HEK293 (cell line): ENCODE results near the gene PRR19.
A peak's percentile ranks its signal among the peaks of the same experiment; 100 is the strongest.

Source experiments
- BCL11B ChIP-seq: fragments of 450-650 bp; formaldehyde crosslinking; IDR thresholded peaks from 2 replicates; pipeline ENCODE4 v1.5.1; 2016; ENCODE audit warnings: low read depth, missing biosample characterization, missing genetic modification characterization
- EGR2 ChIP-seq: fragments of 450-650 bp; formaldehyde crosslinking; IDR thresholded peaks from 2 replicates; pipeline ENCODE4 v1.5.1; 2016; ENCODE audit warnings: low read depth, missing biosample characterization, missing genetic modification characterization
- MEIS1 ChIP-seq: sonication (generic); formaldehyde crosslinking; IDR thresholded peaks from 2 replicates; pipeline ENCODE4 v1.8.1; 2022; ENCODE audit warnings: missing genetic modification reagents, mild to moderate bottlenecking, borderline replicate concordance
- YY1 ChIP-seq: fragments of 450-650 bp; formaldehyde crosslinking; IDR thresholded peaks from 2 replicates; pipeline ENCODE4 v1.5.1; 2018; ENCODE audit warnings: missing biosample characterization, missing genetic modification characterization
- ZNF121 ChIP-seq: fragments of 450-650 bp; formaldehyde crosslinking; IDR thresholded peaks from 2 replicates; pipeline ENCODE4 v1.5.1; 2016; ENCODE audit warnings: missing biosample characterization, missing genetic modification characterization
- ZNF132 ChIP-seq: fragments of 450-650 bp; formaldehyde crosslinking; IDR thresholded peaks from 2 replicates; pipeline ENCODE4 v1.5.1; 2017; ENCODE audit warnings: missing biosample characterization, missing genetic modification characterization, borderline replicate concordance
- ZNF202 ChIP-seq: fragments of 450-650 bp; formaldehyde crosslinking; IDR thresholded peaks from 2 replicates; pipeline ENCODE4 v1.5.1; 2016; ENCODE audit warnings: missing biosample characterization, missing genetic modification characterization, borderline replicate concordance
- ZNF211 ChIP-seq: fragments of 450-650 bp; formaldehyde crosslinking; IDR thresholded peaks from 2 replicates; pipeline ENCODE4 v1.5.1; 2016; ENCODE audit warnings: low read depth, missing biosample characterization, missing genetic modification characterization
- ZNF341 ChIP-seq: fragments of 450-650 bp; formaldehyde crosslinking; IDR thresholded peaks from 2 replicates; pipeline ENCODE4; 2016; ENCODE audit warnings: low read depth, missing biosample characterization, missing genetic modification characterization
- ZNF394 ChIP-seq: fragments of 450-650 bp; formaldehyde crosslinking; IDR thresholded peaks from 2 replicates; pipeline ENCODE4 v1.5.1; 2016; ENCODE audit warnings: missing biosample characterization, missing genetic modification characterization, mild to moderate bottlenecking, moderate library complexity, borderline replicate concordance
- ZNF426 ChIP-seq: fragments of 450-650 bp; formaldehyde crosslinking; IDR thresholded peaks from 2 replicates; pipeline ENCODE4 v1.5.1; 2017; ENCODE audit warnings: missing biosample characterization, missing genetic modification characterization, mild to moderate bottlenecking, inconsistent platforms, moderate library complexity
- ZNF514 ChIP-seq: fragments of 450-650 bp; formaldehyde crosslinking; IDR thresholded peaks from 2 replicates; pipeline ENCODE4 v1.5.1; 2016; ENCODE audit warnings: missing biosample characterization, missing genetic modification characterization
- ZNF621 ChIP-seq: fragments of 450-650 bp; formaldehyde crosslinking; IDR thresholded peaks from 2 replicates; pipeline ENCODE4 v1.5.1; 2017; ENCODE audit warnings: missing biosample characterization, missing genetic modification characterization
- ZNF747 ChIP-seq: fragments of 450-650 bp; formaldehyde crosslinking; IDR thresholded peaks from 2 replicates; pipeline ENCODE4 v1.5.1; 2016; ENCODE audit warnings: missing biosample characterization, missing genetic modification characterization
- ZNF768 ChIP-seq: fragments of 450-650 bp; formaldehyde crosslinking; IDR thresholded peaks from 2 replicates; pipeline ENCODE4 v1.5.1; 2018; ENCODE audit warnings: missing biosample characterization, mild to moderate bottlenecking, missing genetic modification characterization
- ZNF791 ChIP-seq: fragments of 450-650 bp; formaldehyde crosslinking; IDR thresholded peaks from 2 replicates; pipeline ENCODE4 v1.5.1; 2016; ENCODE audit warnings: missing biosample characterization, missing genetic modification characterization
- TF ChIP-seq, protein P1 (sequence below): fragments of 450-650 bp; formaldehyde crosslinking; IDR thresholded peaks from 2 replicates; pipeline ENCODE4 v1.5.0; 2017; ENCODE audit warnings: missing biosample characterization, missing genetic modification characterization, borderline replicate concordance
- TF ChIP-seq, protein P2 (sequence below): fragments of 450-650 bp; IDR thresholded peaks from 2 replicates; pipeline ENCODE4 v1.5.1; 2018; ENCODE audit warnings: missing biosample characterization, mild to moderate bottlenecking, missing genetic modification characterization
- TF ChIP-seq, protein P3 (sequence below): fragments of 450-650 bp; formaldehyde crosslinking; conservative IDR thresholded peaks from 2 replicates; pipeline ENCODE4 v1.5.1; 2016; ENCODE audit warnings: low read depth, missing biosample characterization, missing genetic modification characterization
- TF ChIP-seq, protein P4 (sequence below): fragments of 450-650 bp; formaldehyde crosslinking; IDR thresholded peaks from 2 replicates; pipeline ENCODE4 v1.5.1; 2016; ENCODE audit warnings: missing biosample characterization, missing genetic modification characterization
- TF ChIP-seq, protein P5 (sequence below): fragments of 450-650 bp; formaldehyde crosslinking; IDR thresholded peaks from 2 replicates; pipeline ENCODE4 v1.5.1; 2017; ENCODE audit warnings: missing biosample characterization, missing genetic modification characterization
- TF ChIP-seq, protein P6 (sequence below): fragments of 450-650 bp; formaldehyde crosslinking; IDR thresholded peaks from 2 replicates; pipeline ENCODE4 v1.5.1; 2016; ENCODE audit warnings: missing biosample characterization, missing genetic modification characterization, low read depth
- TF ChIP-seq, protein P7 (sequence below): fragments of 450-650 bp; formaldehyde crosslinking; IDR thresholded peaks from 2 replicates; pipeline ENCODE4 v1.5.1; 2016; ENCODE audit warnings: missing biosample characterization, missing genetic modification characterization

The PRR19 gene

DNA sequence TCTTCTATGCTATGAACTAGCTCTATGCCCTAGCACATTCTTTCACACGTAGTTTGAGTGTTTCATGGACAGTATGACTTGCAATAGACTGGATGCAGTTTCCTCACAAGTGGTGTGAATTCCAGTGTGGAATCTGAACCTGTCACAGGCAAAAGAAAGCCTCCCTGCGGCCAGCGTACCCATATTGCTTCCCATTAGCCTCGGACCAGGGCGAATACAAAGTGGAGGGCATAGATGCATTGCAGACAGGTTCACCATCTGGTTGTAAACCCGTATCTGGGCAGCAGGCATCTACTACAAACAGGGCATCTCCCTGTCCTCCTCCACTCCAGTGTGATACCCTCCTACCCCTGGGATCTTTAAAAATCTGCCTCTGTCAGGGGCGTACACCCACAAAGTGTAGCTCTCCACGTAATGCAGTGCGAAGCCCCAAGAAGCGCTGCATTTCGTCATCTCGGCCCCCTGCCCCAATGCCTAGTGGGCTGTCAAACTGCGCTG lies 34.2 kb upstream of the PRR19 start (continued):
- TF ChIP-seq ZNF768 (no peak), ZNF341 (tag by site-specific recombination) (no peak), ZNF202 (tag by site-specific recombination) (no peak), YY1 (tag by site-specific recombination) (no peak), ZNF132 (tag by site-specific recombination) (no peak), BCL11B (tag by site-specific recombination) (no peak; the same call in 1 of the 2 replicates), ZNF621 (tag by site-specific recombination) (no peak), ZNF514 (tag by site-specific recombination) (no peak), ZNF426 (tag by site-specific recombination) (no peak), ZNF121 (tag by site-specific recombination) (0 out of 2 replicates have a peak, but pooled peaks have one; percentile 58), MEIS1 (CRISPR knock-in tag) (no peak), ZNF747 (tag by site-specific recombination) (no peak), EGR2 (tag by site-specific recombination) (peak; percentile 71), ZNF791 (0 out of 2 replicates have a peak, but pooled peaks have one; percentile 24), ZNF211 (tag by site-specific recombination) (no peak), ZNF394 (tag by site-specific recombination) (no peak)
- TF ChIP-seq, protein P1, sequence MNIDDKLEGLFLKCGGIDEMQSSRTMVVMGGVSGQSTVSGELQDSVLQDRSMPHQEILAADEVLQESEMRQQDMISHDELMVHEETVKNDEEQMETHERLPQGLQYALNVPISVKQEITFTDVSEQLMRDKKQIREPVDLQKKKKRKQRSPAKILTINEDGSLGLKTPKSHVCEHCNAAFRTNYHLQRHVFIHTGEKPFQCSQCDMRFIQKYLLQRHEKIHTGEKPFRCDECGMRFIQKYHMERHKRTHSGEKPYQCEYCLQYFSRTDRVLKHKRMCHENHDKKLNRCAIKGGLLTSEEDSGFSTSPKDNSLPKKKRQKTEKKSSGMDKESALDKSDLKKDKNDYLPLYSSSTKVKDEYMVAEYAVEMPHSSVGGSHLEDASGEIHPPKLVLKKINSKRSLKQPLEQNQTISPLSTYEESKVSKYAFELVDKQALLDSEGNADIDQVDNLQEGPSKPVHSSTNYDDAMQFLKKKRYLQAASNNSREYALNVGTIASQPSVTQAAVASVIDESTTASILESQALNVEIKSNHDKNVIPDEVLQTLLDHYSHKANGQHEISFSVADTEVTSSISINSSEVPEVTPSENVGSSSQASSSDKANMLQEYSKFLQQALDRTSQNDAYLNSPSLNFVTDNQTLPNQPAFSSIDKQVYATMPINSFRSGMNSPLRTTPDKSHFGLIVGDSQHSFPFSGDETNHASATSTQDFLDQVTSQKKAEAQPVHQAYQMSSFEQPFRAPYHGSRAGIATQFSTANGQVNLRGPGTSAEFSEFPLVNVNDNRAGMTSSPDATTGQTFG: no peak
- TF ChIP-seq, protein P2, sequence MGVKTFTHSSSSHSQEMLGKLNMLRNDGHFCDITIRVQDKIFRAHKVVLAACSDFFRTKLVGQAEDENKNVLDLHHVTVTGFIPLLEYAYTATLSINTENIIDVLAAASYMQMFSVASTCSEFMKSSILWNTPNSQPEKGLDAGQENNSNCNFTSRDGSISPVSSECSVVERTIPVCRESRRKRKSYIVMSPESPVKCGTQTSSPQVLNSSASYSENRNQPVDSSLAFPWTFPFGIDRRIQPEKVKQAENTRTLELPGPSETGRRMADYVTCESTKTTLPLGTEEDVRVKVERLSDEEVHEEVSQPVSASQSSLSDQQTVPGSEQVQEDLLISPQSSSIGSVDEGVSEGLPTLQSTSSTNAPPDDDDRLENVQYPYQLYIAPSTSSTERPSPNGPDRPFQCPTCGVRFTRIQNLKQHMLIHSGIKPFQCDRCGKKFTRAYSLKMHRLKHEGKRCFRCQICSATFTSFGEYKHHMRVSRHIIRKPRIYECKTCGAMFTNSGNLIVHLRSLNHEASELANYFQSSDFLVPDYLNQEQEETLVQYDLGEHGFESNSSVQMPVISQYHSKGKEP: no peak
- TF ChIP-seq, protein P3, sequence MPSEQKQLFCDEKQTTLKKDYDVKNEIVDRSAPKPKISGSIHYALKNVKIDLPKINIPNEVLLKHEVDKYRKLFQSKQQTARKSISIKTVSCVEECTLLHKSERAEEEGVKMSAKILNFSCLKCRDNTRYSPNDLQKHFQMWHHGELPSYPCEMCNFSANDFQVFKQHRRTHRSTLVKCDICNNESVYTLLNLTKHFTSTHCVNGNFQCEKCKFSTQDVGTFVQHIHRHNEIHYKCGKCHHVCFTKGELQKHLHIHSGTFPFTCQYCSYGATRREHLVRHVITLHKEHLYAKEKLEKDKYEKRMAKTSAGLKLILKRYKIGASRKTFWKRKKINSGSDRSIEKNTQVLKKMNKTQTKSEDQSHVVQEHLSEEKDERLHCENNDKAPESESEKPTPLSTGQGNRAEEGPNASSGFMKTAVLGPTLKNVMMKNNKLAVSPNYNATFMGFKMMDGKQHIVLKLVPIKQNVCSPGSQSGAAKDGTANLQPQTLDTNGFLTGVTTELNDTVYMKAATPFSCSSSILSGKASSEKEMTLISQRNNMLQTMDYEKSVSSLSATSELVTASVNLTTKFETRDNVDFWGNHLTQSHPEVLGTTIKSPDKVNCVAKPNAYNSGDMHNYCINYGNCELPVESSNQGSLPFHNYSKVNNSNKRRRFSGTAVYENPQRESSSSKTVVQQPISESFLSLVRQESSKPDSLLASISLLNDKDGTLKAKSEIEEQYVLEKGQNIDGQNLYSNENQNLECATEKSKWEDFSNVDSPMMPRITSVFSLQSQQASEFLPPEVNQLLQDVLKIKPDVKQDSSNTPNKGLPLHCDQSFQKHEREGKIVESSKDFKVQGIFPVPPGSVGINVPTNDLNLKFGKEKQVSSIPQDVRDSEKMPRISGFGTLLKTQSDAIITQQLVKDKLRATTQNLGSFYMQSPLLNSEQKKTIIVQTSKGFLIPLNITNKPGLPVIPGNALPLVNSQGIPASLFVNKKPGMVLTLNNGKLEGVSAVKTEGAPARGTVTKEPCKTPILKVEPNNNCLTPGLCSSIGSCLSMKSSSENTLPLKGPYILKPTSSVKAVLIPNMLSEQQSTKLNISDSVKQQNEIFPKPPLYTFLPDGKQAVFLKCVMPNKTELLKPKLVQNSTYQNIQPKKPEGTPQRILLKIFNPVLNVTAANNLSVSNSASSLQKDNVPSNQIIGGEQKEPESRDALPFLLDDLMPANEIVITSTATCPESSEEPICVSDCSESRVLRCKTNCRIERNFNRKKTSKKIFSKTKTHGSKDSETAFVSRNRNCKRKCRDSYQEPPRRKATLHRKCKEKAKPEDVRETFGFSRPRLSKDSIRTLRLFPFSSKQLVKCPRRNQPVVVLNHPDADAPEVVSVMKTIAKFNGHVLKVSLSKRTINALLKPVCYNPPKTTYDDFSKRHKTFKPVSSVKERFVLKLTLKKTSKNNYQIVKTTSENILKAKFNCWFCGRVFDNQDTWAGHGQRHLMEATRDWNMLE (tag by site-specific recombination): no peak
- TF ChIP-seq, protein P4, sequence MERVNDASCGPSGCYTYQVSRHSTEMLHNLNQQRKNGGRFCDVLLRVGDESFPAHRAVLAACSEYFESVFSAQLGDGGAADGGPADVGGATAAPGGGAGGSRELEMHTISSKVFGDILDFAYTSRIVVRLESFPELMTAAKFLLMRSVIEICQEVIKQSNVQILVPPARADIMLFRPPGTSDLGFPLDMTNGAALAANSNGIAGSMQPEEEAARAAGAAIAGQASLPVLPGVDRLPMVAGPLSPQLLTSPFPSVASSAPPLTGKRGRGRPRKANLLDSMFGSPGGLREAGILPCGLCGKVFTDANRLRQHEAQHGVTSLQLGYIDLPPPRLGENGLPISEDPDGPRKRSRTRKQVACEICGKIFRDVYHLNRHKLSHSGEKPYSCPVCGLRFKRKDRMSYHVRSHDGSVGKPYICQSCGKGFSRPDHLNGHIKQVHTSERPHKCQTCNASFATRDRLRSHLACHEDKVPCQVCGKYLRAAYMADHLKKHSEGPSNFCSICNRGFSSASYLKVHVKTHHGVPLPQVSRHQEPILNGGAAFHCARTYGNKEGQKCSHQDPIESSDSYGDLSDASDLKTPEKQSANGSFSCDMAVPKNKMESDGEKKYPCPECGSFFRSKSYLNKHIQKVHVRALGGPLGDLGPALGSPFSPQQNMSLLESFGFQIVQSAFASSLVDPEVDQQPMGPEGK (tag by site-specific recombination): no peak
- TF ChIP-seq, protein P5, sequence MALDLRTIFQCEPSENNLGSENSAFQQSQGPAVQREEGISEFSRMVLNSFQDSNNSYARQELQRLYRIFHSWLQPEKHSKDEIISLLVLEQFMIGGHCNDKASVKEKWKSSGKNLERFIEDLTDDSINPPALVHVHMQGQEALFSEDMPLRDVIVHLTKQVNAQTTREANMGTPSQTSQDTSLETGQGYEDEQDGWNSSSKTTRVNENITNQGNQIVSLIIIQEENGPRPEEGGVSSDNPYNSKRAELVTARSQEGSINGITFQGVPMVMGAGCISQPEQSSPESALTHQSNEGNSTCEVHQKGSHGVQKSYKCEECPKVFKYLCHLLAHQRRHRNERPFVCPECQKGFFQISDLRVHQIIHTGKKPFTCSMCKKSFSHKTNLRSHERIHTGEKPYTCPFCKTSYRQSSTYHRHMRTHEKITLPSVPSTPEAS (tag by site-specific recombination): no peak
- TF ChIP-seq, protein P6, sequence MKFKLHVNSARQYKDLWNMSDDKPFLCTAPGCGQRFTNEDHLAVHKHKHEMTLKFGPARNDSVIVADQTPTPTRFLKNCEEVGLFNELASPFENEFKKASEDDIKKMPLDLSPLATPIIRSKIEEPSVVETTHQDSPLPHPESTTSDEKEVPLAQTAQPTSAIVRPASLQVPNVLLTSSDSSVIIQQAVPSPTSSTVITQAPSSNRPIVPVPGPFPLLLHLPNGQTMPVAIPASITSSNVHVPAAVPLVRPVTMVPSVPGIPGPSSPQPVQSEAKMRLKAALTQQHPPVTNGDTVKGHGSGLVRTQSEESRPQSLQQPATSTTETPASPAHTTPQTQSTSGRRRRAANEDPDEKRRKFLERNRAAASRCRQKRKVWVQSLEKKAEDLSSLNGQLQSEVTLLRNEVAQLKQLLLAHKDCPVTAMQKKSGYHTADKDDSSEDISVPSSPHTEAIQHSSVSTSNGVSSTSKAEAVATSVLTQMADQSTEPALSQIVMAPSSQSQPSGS (tag by site-specific recombination): no peak
- TF ChIP-seq, protein P7, sequence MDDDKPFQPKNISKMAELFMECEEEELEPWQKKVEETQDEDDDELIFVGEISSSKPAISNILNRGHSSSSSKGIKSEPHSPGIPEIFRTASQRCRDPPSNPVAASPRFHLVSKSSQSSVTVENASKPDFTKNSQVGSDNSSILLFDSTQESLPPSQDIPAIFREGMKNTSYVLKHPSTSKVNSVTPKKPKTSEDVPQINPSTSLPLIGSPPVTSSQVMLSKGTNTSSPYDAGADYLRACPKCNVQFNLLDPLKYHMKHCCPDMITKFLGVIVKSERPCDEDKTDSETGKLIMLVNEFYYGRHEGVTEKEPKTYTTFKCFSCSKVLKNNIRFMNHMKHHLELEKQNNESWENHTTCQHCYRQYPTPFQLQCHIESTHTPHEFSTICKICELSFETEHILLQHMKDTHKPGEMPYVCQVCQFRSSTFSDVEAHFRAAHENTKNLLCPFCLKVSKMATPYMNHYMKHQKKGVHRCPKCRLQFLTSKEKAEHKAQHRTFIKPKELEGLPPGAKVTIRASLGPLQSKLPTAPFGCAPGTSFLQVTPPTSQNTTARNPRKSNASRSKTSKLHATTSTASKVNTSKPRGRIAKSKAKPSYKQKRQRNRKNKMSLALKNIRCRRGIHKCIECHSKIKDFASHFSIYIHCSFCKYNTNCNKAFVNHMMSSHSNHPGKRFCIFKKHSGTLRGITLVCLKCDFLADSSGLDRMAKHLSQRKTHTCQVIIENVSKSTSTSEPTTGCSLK (tag by site-specific recombination): no peak
